ENCODE measurements around the gene RIN1.
"Not testable (repeated sequence)": the region's sequence is repeated elsewhere in the genome, so short reads cannot be mapped to it uniquely, and the experiment has no call there.

The RIN1 gene

GRCh38 chr11:66333896-66334604 is 2.2 kb downstream of the RIN1 start:
- DNase-seq: no peak

GRCh38 chr11:66333220-66333877 is 2.9 kb downstream of the RIN1 start:
- no peak for DNase-seq

- DNase-seq: no peak
Measured at GRCh38 chr11:66332371-66333219, 3.6 kb downstream of the RIN1 start.

- no peak for DNase-seq
Measured at GRCh38 chr11:66331542-66332370, 4.5 kb downstream of the RIN1 start.

- DNase-seq: no peak
Measured at GRCh38 chr11:66330931-66331330, 5.3 kb downstream of the RIN1 start.

GRCh38 chr11:66329165-66329673 is 7.0 kb downstream of the RIN1 start:
- DNase-seq: no peak

- peak; percentile 66 to 78 for DNase-seq
Measured at GRCh38 chr11:66328302-66329144, 7.7 kb downstream of the RIN1 start.

- no peak for DNase-seq
Measured at GRCh38 chr11:66328031-66328301, 8.3 kb downstream of the RIN1 start.

GRCh38 chr11:66327171-66328030 is 8.8 kb downstream of the RIN1 start:
- DNase-seq: peak in 1 of 2 experiments; percentile 22

GRCh38 chr11:66326261-66327111 is 9.7 kb downstream of the RIN1 start:
- DNase-seq: peak in 1 of 2 experiments; percentile 31

GRCh38 chr11:66325263-66325671 is 11.0 kb downstream of the RIN1 start:
- DNase-seq: no peak

GRCh38 chr11:66324664-66325063 is 11.6 kb downstream of the RIN1 start:
- no peak for DNase-seq

- DNase-seq: no peak
Measured at GRCh38 chr11:66323684-66324083, 12.6 kb downstream of the RIN1 start.

GRCh38 chr11:66322732-66323427 is 13.4 kb downstream of the RIN1 start:
- DNase-seq: no peak

GRCh38 chr11:66321606-66322005 is 14.6 kb downstream of the RIN1 start:
- DNase-seq: no peak

- not testable (repeated sequence) for DNase-seq
Measured at GRCh38 chr11:66320748-66321147, 15.5 kb downstream of the RIN1 start.

GRCh38 chr11:66320289-66320688 is 15.9 kb downstream of the RIN1 start:
- not testable (repeated sequence) for DNase-seq

- no peak for DNase-seq
Measured at GRCh38 chr11:66318600-66318970, 17.6 kb downstream of the RIN1 start.

Measured in SW 1271 (cell line).